Kidney (tissue), 14 donors: ENCODE results near the gene XPR1. TPM values are rescaled to one million over a fixed set of nuclear protein-coding genes. Genes with fewer than 3 reads are reported as not detected.

Experiments
- DNase-seq, 5 donors: peaks; one replicate each; pipeline ENCODE4 v3.0.0-alpha.2; 2013 to 2020
- FAIRE-seq: peaks from 2 replicates; lab custom pipeline; 2012; peaks lifted over from hg19 to GRCh38; lab: Jason Lieb, UNC
- H3K27ac ChIP-seq, 2 donors: one replicate each; pipeline ENCODE4 v1.7.0; 2013; ENCODE audit warnings: low read depth in 2 of 2, low read length in 2 of 2, inconsistent platforms in 1 of 2
- H3K27me3 ChIP-seq: one replicate; pipeline ENCODE4 v1.7.1; 2013; ENCODE audit warnings: low read length, inconsistent platforms; ENCODE audit not compliant: control insufficient read depth, insufficient read depth
- H3K36me3 ChIP-seq, 3 donors: one replicate each; pipeline versions ENCODE4 v1.7.0 to v1.7.1; 2013; ENCODE audit warnings: low read length in 3 of 3, control low read depth in 1 of 3, inconsistent platforms in 1 of 3; ENCODE audit not compliant: insufficient read depth in 3 of 3, control insufficient read depth in 2 of 3
- H3K4me1 ChIP-seq, 3 donors: one replicate each; pipeline versions ENCODE4 v1.7.0 to v1.7.1; 2013; ENCODE audit warnings: low read length in 3 of 3, inconsistent platforms in 1 of 3, low read depth in 1 of 3; ENCODE audit not compliant: control insufficient read depth in 2 of 3, insufficient read depth in 2 of 3
- H3K4me3 ChIP-seq, 3 donors: one replicate each; pipeline versions ENCODE4 v1.7.0 to v1.8.1; 2013; ENCODE audit warnings: low read length in 3 of 3, control low read depth in 1 of 3, inconsistent platforms in 1 of 3
- H3K9ac ChIP-seq, 3 donors: one replicate each; pipeline versions ENCODE4 v1.7.0 to v1.7.1; 2013; ENCODE audit warnings: low read length in 3 of 3, control low read depth in 1 of 3, inconsistent platforms in 1 of 3
- H3K9me3 ChIP-seq, 3 donors: one replicate each; pipeline versions ENCODE4 v1.7.0 to v1.7.1; 2013; ENCODE audit warnings: low read length in 3 of 3, control low read depth in 1 of 3, inconsistent platforms in 1 of 3; ENCODE audit not compliant: control insufficient read depth in 2 of 3, insufficient read depth in 1 of 3
- CTCF ChIP-seq: IDR thresholded peaks from 3 replicates; pipeline ENCODE4 v1.5.1; 2012; ENCODE audit warnings: mild to moderate bottlenecking, moderate library complexity, borderline replicate concordance; ENCODE audit not compliant: insufficient read depth; ENCODE audit errors: extremely low read depth
- intact Hi-C: fragments of 100-400 bp; cut with DNase I; formaldehyde crosslinking; loops from one replicate; pipeline ENCODE4 v1.11.1; 2022
- polyA plus RNA-seq: library from polyadenylated mRNA; stranded (reverse); fragments of 350-450 nt; fragmentation: Illumina TruSeq; extraction: RNeasy Lipid Tissue Mini Kit (QIAGEN cat#74804); gene quantifications from one replicate; pipeline ENCODE4 v1.2.3, GENCODE V29; 2014; ENCODE audit warnings: low read depth, low replicate concordance; ENCODE audit not compliant: insufficient read depth
- total RNA-seq: library from RNA; stranded (reverse); fragmentation: NEBNext Ultra II Directional; extraction: Animal tissue kit (Norgen Biotek cat#: 25700); gene quantifications from one replicate; pipeline ENCODE4 v1.2.1, GENCODE V29; 2021
- donor health status: control.
- donor health status: control.
- donor health status: control.
- donor health status: control.
- donor health status: control.
- donor health status: DM: yes; HTN: yes; CAD: no.
- donor health status: Normal renal cell carcinoma (clear cell type).

The XPR1 gene
- total and polyA plus RNA-seq, 2 donors from 2014 or later = 10.9 to 33.5 TPM

- no peak for FAIRE-seq
- Histone ChIP-seq H3K4me3 (no peak overlapping the region), H3K9ac (no peak overlapping the region), H3K27ac (no peak overlapping the region), H3K36me3 (peaks cover 0 to 5% (median 0%) of the 10 kb centered on the region in 3 donors), H3K9me3 (no peaks in the 10 kb centered on the region), H3K4me1 (peaks cover 0 to 6% (median 0%) of the 10 kb centered on the region in 3 donors), H3K27me3 (no peaks in the 10 kb centered on the region)
- no peak for TF ChIP-seq CTCF
- peak in 2 of 5 donors; percentile 28 to 71 for DNase-seq
- intact Hi-C loops = no loop called here
These were observed 285.7 kb downstream of the XPR1 start for GRCh38 chr1:180917306-180918065.

GRCh38 chr1:180918519-180918918 lies 286.7 kb downstream of the XPR1 start:
- H3K9ac ChIP-seq = no peak overlapping the region
- intact Hi-C loops = no loop called here
- FAIRE-seq = no peak
- H3K27me3 ChIP-seq = no peaks in the 10 kb centered on the region
- H3K27ac ChIP-seq = no peak overlapping the region
- H3K4me3 ChIP-seq = no peak overlapping the region
- H3K9me3 ChIP-seq = no peaks in the 10 kb centered on the region
- DNase-seq = no peak
- H3K36me3 ChIP-seq = peaks cover 0 to 5% (median 0%) of the 10 kb centered on the region in 3 donors
- peaks cover 0 to 12% (median 10%) of the 10 kb centered on the region in 3 donors for H3K4me1 ChIP-seq
- TF ChIP-seq CTCF = no peak

GRCh38 chr1:180919183-180919700 lies 287.4 kb downstream of the XPR1 start:
- no peak for TF ChIP-seq CTCF
- no peak for FAIRE-seq
- Histone ChIP-seq H3K27ac (no peak overlapping the region), H3K9ac (no peak overlapping the region), H3K9me3 (no peaks in the 10 kb centered on the region), H3K4me3 (no peak overlapping the region), H3K27me3 (no peaks in the 10 kb centered on the region), H3K36me3 (peaks cover 0 to 5% (median 0%) of the 10 kb centered on the region in 3 donors), H3K4me1 (peaks cover 0 to 19% (median 13%) of the 10 kb centered on the region in 3 donors)
- intact Hi-C loops = no loop called here
- peak in 2 of 5 donors; percentile 36 to 50 for DNase-seq
